ENCODE measurements around the gene SLC39A9. TPM values are rescaled to one million over a fixed set of nuclear protein-coding genes. Genes with fewer than 3 reads are reported as not detected.

The SLC39A9 gene
- total RNA-seq, 1 experiment from 2014 or later, result 44.1 TPM

DNA sequence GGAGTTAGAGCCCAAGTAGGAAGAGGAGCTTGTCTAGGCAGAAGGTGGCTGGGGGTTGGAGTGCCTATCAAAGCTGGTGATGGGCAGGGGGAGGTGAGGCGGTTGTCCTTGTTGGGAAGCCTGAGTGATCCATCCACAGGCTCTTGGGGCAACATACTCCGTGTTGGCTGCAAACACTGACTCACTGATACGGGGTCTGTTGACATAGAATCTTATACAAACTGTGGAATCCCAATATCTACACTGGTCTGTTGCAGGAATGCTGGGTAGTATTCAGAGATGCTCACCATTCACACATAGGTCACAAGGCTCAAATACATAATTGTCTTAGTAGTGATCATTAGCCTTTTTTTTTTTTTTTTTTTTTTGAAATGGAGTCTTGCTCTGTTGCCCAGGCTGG lies 26.3 kb upstream of the SLC39A9 start:
- ATAC-seq (no peak), DNase-seq (ENCODE audit: low spot score) (no peak)
- H3K4me1 Mint-ChIP-seq, result no peaks in the 10 kb centered on the region
- ChIA-PET POLR2A (no interaction called here), CTCF (no interaction called here)
- H3K4me3 Mint-ChIP-seq, result no peak overlapping the region
- peaks cover 29% of the 10 kb centered on the region for H3K36me3 Mint-ChIP-seq
- H3K27ac Mint-ChIP-seq, result no peak overlapping the region
- no peak for TF ChIP-seq CREM (CRISPR knock-in tag; IDR thresholded peaks at IDR 0.05)
- TF ChIP-seq ETV6 (CRISPR knock-in tag; IDR thresholded peaks at IDR 0.05), result no peak
- TF ChIP-seq SP1 (CRISPR knock-in tag; conservative IDR thresholded peaks at IDR 0.05), result no peak
- no peak for TF ChIP-seq OVOL2 (CRISPR knock-in tag; IDR thresholded peaks at IDR 0.05; ENCODE audit: borderline replicate concordance)
- no peak for TF ChIP-seq MYBL2 (CRISPR knock-in tag; IDR thresholded peaks at IDR 0.05)
- TF ChIP-seq, protein P1, sequence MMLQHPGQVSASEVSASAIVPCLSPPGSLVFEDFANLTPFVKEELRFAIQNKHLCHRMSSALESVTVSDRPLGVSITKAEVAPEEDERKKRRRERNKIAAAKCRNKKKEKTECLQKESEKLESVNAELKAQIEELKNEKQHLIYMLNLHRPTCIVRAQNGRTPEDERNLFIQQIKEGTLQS (CRISPR knock-in tag; conservative IDR thresholded peaks at IDR 0.05), result no peak
- no peak for TF ChIP-seq PREB (CRISPR knock-in tag; IDR thresholded peaks at IDR 0.05; ENCODE audit: borderline replicate concordance)
- TF ChIP-seq, protein P2, sequence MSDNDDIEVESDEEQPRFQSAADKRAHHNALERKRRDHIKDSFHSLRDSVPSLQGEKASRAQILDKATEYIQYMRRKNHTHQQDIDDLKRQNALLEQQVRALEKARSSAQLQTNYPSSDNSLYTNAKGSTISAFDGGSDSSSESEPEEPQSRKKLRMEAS (CRISPR knock-in tag; IDR thresholded peaks at IDR 0.05), result no peak
- no peak for TF ChIP-seq JUN (CRISPR knock-in tag; IDR thresholded peaks at IDR 0.05)
- TF ChIP-seq ELF4 (CRISPR knock-in tag; IDR thresholded peaks at IDR 0.05; ENCODE audit: low read depth), result no peak
- TF ChIP-seq GABPB1 (CRISPR knock-in tag; IDR thresholded peaks at IDR 0.05), result no peak
- TF ChIP-seq RELA (CRISPR knock-in tag; IDR thresholded peaks at IDR 0.05; ENCODE audit: borderline replicate concordance), result no peak
- TF ChIP-seq ZNF219 (CRISPR knock-in tag; IDR thresholded peaks at IDR 0.05; ENCODE audit: borderline replicate concordance), result no peak
- no peak for TF ChIP-seq KAT7 (CRISPR knock-in tag; IDR thresholded peaks at IDR 0.05; ENCODE audit: borderline replicate concordance)
- TF ChIP-seq, protein P3, sequence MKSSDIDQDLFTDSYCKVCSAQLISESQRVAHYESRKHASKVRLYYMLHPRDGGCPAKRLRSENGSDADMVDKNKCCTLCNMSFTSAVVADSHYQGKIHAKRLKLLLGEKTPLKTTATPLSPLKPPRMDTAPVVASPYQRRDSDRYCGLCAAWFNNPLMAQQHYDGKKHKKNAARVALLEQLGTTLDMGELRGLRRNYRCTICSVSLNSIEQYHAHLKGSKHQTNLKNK (CRISPR knock-in tag; IDR thresholded peaks at IDR 0.05), result no peak
- no peaks in the 10 kb centered on the region for H3K27me3 Mint-ChIP-seq (ENCODE audit: low read depth)
- peaks cover 14% of the 10 kb centered on the region; the same call in 1 of the 2 replicates for H3K9me3 Mint-ChIP-seq

DNA sequence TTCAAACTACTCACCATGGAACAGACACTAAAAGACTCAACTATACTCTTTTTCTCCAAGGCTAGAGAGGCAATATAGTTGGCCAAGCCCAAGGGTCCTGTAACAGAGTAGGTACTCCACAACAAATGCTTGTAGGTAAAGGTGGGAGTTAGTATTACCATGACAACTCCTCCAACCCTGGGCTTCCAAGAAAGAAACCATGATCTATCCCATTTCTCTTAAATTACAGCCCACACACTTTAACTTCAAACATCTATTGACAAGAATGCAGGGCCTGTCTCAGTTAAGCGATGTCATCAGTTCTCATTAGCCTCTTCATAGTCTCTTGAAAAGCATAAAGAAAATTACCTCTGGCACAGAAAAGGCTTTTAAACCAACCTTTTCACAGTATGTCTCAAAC lies 25.4 kb upstream of the SLC39A9 start:
- Mint-ChIP-seq H3K27me3 (ENCODE audit: low read depth) (no peaks in the 10 kb centered on the region), H3K9me3 (peaks cover 14% of the 10 kb centered on the region; the same call in 1 of the 2 replicates), H3K27ac (no peak overlapping the region), H3K4me3 (no peak overlapping the region), H3K4me1 (no peaks in the 10 kb centered on the region), H3K36me3 (peaks cover 32% of the 10 kb centered on the region)
- ChIA-PET POLR2A (no interaction called here), CTCF (interaction anchor here (0.6 to 1.1 kb wide), 2 partner anchors 111 to 131 kb away, joined by 3 to 4 read pairs; no protein-coding TSS in a partner anchor)
- DNase-seq (ENCODE audit: low spot score) (no peak), ATAC-seq (no peak)
- no peak for TF ChIP-seq FOXP4 (CRISPR knock-in tag; IDR thresholded peaks at IDR 0.05)
- no peak for TF ChIP-seq ZBTB43 (CRISPR knock-in tag; IDR thresholded peaks at IDR 0.05)
- TF ChIP-seq CBFB (CRISPR knock-in tag; IDR thresholded peaks at IDR 0.05; ENCODE audit: low read depth), result no peak
- TF ChIP-seq ZNF232 (CRISPR knock-in tag; IDR thresholded peaks at IDR 0.05), result no peak
- TF ChIP-seq, protein P4, sequence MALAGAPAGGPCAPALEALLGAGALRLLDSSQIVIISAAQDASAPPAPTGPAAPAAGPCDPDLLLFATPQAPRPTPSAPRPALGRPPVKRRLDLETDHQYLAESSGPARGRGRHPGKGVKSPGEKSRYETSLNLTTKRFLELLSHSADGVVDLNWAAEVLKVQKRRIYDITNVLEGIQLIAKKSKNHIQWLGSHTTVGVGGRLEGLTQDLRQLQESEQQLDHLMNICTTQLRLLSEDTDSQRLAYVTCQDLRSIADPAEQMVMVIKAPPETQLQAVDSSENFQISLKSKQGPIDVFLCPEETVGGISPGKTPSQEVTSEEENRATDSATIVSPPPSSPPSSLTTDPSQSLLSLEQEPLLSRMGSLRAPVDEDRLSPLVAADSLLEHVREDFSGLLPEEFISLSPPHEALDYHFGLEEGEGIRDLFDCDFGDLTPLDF (CRISPR knock-in tag; IDR thresholded peaks at IDR 0.05), result no peak
- no peak for TF ChIP-seq FOXP1 (CRISPR knock-in tag; IDR thresholded peaks at IDR 0.05; ENCODE audit: borderline replicate concordance)
- TF ChIP-seq JAZF1 (CRISPR knock-in tag; IDR thresholded peaks at IDR 0.05), result no peak
- TF ChIP-seq, protein P3 (CRISPR knock-in tag; IDR thresholded peaks at IDR 0.05), result no peak
- no peak for TF ChIP-seq AR (CRISPR knock-in tag; IDR thresholded peaks at IDR 0.05)
- TF ChIP-seq, protein P5, sequence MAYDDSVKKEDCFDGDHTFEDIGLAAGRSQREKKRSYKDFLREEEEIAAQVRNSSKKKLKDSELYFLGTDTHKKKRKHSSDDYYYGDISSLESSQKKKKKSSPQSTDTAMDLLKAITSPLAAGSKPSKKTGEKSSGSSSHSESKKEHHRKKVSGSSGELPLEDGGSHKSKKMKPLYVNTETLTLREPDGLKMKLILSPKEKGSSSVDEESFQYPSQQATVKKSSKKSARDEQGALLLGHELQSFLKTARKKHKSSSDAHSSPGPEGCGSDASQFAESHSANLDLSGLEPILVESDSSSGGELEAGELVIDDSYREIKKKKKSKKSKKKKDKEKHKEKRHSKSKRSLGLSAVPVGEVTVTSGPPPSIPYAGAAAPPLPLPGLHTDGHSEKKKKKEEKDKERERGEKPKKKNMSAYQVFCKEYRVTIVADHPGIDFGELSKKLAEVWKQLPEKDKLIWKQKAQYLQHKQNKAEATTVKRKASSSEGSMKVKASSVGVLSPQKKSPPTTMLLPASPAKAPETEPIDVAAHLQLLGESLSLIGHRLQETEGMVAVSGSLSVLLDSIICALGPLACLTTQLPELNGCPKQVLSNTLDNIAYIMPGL (CRISPR knock-in tag; IDR thresholded peaks at IDR 0.05), result no peak
- no peak for TF ChIP-seq FOXK1 (CRISPR knock-in tag; IDR thresholded peaks at IDR 0.05)
